DMS153 treated with DMSO at 0.1 percent for 48 hours (cell line): ENCODE measurements around the gene PON2.
"Not testable (repeated sequence)": the region's sequence is repeated elsewhere in the genome, so short reads cannot be mapped to it uniquely, and the experiment has no call there.

ENCODE experiments used
- DNase-seq: peaks from one replicate; lab custom pipeline; 2025; ENCODE audit not compliant: unreplicated experiment; lab: John Stamatoyannopoulos, UW

Gene PON2

GRCh38 chr7:95407751-95408150, 27.1 kb downstream of the PON2 start:
- no peak for DNase-seq

- no peak for DNase-seq
These were observed 29.0 kb downstream of the PON2 start for GRCh38 chr7:95405800-95406199.

- no peak for DNase-seq
These were observed 29.6 kb downstream of the PON2 start for GRCh38 chr7:95405208-95405607.

- peak; percentile 73 for DNase-seq
These were observed 30.4 kb downstream of the PON2 start for GRCh38 chr7:95404316-95404865.

GRCh38 chr7:95398155-95398940, 36.5 kb downstream of the PON2 start:
- DNase-seq, result peak; percentile 17

- no peak for DNase-seq
These were observed 37.4 kb downstream of the PON2 start for GRCh38 chr7:95397381-95397780.

- DNase-seq, result no peak
These were observed 38.4 kb downstream of the PON2 start, which contains the start of gene PON3 for GRCh38 chr7:95396136-95397032. Gene PON3, minus strand, starts transcription at chr7:95396375. Its CDS starts 25 bp downstream, at chr7:95396350.

- DNase-seq, result no peak
These were observed 39.1 kb downstream of the PON2 start for GRCh38 chr7:95395755-95396135.

- DNase-seq, result no peak
These were observed 40.5 kb downstream of the PON2 start for GRCh38 chr7:95394370-95394769.

- no peak for DNase-seq
These were observed 43.1 kb downstream of the PON2 start for GRCh38 chr7:95391761-95392160.

- DNase-seq, result no peak
These were observed 45.3 kb downstream of the PON2 start for GRCh38 chr7:95389516-95389915.

GRCh38 chr7:95379457-95379856, 55.4 kb downstream of the PON2 start:
- not testable (repeated sequence) for DNase-seq

- DNase-seq, result no peak
These were observed 58.0 kb downstream of the PON2 start for GRCh38 chr7:95376632-95377400.

- no peak for DNase-seq
These were observed 59.1 kb downstream of the PON2 start for GRCh38 chr7:95375591-95376257.

- DNase-seq, result no peak
These were observed 61.5 kb downstream of the PON2 start for GRCh38 chr7:95373323-95373722.

GRCh38 chr7:95368235-95368634, 66.6 kb downstream of the PON2 start:
- DNase-seq, result no peak

GRCh38 chr7:95367606-95368005, 67.2 kb downstream of the PON2 start:
- peak; percentile 74 for DNase-seq

- no peak for DNase-seq
These were observed 69.7 kb downstream of the PON2 start for GRCh38 chr7:95365151-95365550.

- no peak for DNase-seq
These were observed 77.2 kb downstream of the PON2 start for GRCh38 chr7:95357623-95358022.
